Measurements from ENCODE around the gene PTPRK. TPM values are rescaled to one million over a fixed set of nuclear protein-coding genes. Genes with fewer than 3 reads are reported as not detected.

The PTPRK gene
- total RNA-seq, 2 donors from 2014 or later: 60.6 to 121 TPM

- Histone ChIP-seq H3K4me3 (no peak overlapping the region), H3K36me3 (replicated peaks in 1 of 2; ENCODE audit: insufficient read depth in 1 of 2, low read depth in 2 of 2) (no peaks in the 10 kb centered on the region), H3K27me3 (no peaks in the 10 kb centered on the region), H3K9me3 (no peaks in the 10 kb centered on the region), H3K27ac (peak overlapping the region; percentile 2 to 55 (median 48)), H3K4me1 (peaks cover 91% of the 10 kb centered on the region)
- intact Hi-C loops (cut with DNase I): no loop called here
- ATAC-seq: no peak
- DNase-seq: peak; percentile 32 to 66 (median 46)
- TF ChIP-seq POLR2A (IDR thresholded peaks at IDR 0.05): no peak
- TF ChIP-seq CTCF (IDR thresholded peaks at IDR 0.05): no peak
- WGBS, 2 donors: 19 to 25% methylated on average over 3 of the region's 3 CpGs
Observed at GRCh38 chr6:128513878-128514277, 6.5 kb downstream of the PTPRK start.

- intact Hi-C loops (cut with DNase I): no loop called here
- DNase-seq (no peak), ATAC-seq (no peak)
- Histone ChIP-seq H3K36me3 (replicated peaks in 1 of 2; ENCODE audit: insufficient read depth in 1 of 2, low read depth in 2 of 2) (no peaks in the 10 kb centered on the region), H3K27ac (peak overlapping the region; percentile 80 to 85 (median 84)), H3K4me1 (peaks cover 92% of the 10 kb centered on the region), H3K4me3 (no peak overlapping the region), H3K9me3 (no peaks in the 10 kb centered on the region), H3K27me3 (no peaks in the 10 kb centered on the region)
- no peak for TF ChIP-seq CTCF (IDR thresholded peaks at IDR 0.05)
- no peak for TF ChIP-seq POLR2A (IDR thresholded peaks at IDR 0.05)
- 19 to 26% methylated on average over 2 of the region's 2 CpGs for WGBS, 2 donors
Observed at GRCh38 chr6:128512296-128512695, 8.1 kb downstream of the PTPRK start.

GRCh38 chr6:128511506-128511905, 8.9 kb downstream of the PTPRK start:
- Histone ChIP-seq H3K27ac (peak overlapping the region; percentile 80 to 85 (median 84)), H3K36me3 (replicated peaks in 1 of 2; ENCODE audit: insufficient read depth in 1 of 2, low read depth in 2 of 2) (no peaks in the 10 kb centered on the region), H3K9me3 (no peaks in the 10 kb centered on the region), H3K4me3 (no peak overlapping the region), H3K4me1 (peaks cover 92% of the 10 kb centered on the region), H3K27me3 (no peaks in the 10 kb centered on the region)
- intact Hi-C loops (cut with DNase I): no loop called here
- 27 to 29% methylated on average over 5 of the region's 5 CpGs for whole genome bisulfite sequencing, 2 donors
- DNase-seq (peak in 2 of 4 donors; percentile 20 to 30), ATAC-seq (peak; percentile 93)
- TF ChIP-seq POLR2A (IDR thresholded peaks at IDR 0.05): peak in 2 of 3 donors; percentile 12 to 14
- TF ChIP-seq CTCF (IDR thresholded peaks at IDR 0.05): no peak

GRCh38 chr6:128509709-128510108, 10.7 kb downstream of the PTPRK start:
- intact Hi-C loops (cut with DNase I): no loop called here
- Histone ChIP-seq H3K27me3 (no peaks in the 10 kb centered on the region), H3K36me3 (replicated peaks in 1 of 2; ENCODE audit: insufficient read depth in 1 of 2, low read depth in 2 of 2) (no peaks in the 10 kb centered on the region), H3K27ac (peak overlapping the region in 1 of 4 donors; percentile 20), H3K4me3 (no peak overlapping the region), H3K4me1 (peaks cover 92% of the 10 kb centered on the region), H3K9me3 (no peaks in the 10 kb centered on the region)
- TF ChIP-seq CTCF (IDR thresholded peaks at IDR 0.05) (no peak), POLR2A (IDR thresholded peaks at IDR 0.05) (no peak)
- DNase-seq (no peak), ATAC-seq (no peak)
- WGBS, 2 donors: 38 to 82% methylated on average over 1 of the region's 1 CpG

GRCh38 chr6:128508588-128509296, 11.7 kb downstream of the PTPRK start:
- DNase-seq (no peak), ATAC-seq (no peak)
- no peak overlapping the region for H3K27ac ChIP-seq
- 88 to 90% methylated on average over 15 of the region's 15 CpGs for WGBS, 2 donors
- H3K27me3 ChIP-seq: no peaks in the 10 kb centered on the region
- H3K9me3 ChIP-seq: no peaks in the 10 kb centered on the region
- H3K4me1 ChIP-seq: peaks cover 92% of the 10 kb centered on the region
- no peak for TF ChIP-seq POLR2A (IDR thresholded peaks at IDR 0.05)
- no peak for TF ChIP-seq CTCF (IDR thresholded peaks at IDR 0.05)
- intact Hi-C loops (cut with DNase I): no loop called here
- H3K36me3 ChIP-seq (replicated peaks in 1 of 2; ENCODE audit: insufficient read depth in 1 of 2, low read depth in 2 of 2): no peaks in the 10 kb centered on the region
- no peak overlapping the region for H3K4me3 ChIP-seq
